Measurements from ENCODE around the gene SHCBP1.

DNA sequence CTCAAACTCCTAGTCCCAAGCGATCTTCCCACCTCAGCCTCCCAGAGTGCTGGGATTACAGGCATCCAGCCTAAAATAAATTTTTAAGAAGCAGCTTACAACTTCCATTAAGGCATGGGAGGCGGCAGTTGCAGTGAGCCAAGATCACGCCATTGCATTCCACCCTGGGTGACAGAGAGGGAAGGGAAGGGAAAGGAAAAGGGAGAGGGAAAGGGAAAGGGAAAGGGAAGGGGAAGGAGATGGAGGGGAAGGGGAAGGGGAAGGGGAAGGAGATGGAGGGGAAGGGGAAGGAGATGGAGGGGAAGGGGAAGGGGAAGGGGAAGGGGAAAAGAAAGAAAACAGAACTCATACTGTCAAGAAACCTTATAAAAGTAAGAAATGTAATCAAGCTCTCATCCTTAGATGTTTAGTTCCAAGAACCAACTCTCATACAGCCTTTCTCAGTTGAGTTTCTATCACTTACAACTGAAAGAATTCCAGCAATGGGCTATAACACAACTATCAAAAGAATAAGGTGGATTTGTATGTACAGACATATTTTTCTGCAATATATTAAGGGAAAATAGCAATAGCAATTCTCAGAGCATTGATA is 43.1 kb downstream of the SHCBP1 start:
- TF ChIP-seq, protein P1, sequence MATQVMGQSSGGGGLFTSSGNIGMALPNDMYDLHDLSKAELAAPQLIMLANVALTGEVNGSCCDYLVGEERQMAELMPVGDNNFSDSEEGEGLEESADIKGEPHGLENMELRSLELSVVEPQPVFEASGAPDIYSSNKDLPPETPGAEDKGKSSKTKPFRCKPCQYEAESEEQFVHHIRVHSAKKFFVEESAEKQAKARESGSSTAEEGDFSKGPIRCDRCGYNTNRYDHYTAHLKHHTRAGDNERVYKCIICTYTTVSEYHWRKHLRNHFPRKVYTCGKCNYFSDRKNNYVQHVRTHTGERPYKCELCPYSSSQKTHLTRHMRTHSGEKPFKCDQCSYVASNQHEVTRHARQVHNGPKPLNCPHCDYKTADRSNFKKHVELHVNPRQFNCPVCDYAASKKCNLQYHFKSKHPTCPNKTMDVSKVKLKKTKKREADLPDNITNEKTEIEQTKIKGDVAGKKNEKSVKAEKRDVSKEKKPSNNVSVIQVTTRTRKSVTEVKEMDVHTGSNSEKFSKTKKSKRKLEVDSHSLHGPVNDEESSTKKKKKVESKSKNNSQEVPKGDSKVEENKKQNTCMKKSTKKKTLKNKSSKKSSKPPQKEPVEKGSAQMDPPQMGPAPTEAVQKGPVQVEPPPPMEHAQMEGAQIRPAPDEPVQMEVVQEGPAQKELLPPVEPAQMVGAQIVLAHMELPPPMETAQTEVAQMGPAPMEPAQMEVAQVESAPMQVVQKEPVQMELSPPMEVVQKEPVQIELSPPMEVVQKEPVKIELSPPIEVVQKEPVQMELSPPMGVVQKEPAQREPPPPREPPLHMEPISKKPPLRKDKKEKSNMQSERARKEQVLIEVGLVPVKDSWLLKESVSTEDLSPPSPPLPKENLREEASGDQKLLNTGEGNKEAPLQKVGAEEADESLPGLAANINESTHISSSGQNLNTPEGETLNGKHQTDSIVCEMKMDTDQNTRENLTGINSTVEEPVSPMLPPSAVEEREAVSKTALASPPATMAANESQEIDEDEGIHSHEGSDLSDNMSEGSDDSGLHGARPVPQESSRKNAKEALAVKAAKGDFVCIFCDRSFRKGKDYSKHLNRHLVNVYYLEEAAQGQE (IDR thresholded peaks at IDR 0.05; ENCODE audit: insufficient read depth in 1 of 2, low read depth in 2 of 2, low read length in 1 of 2), result no peak
- TF ChIP-seq, protein P2, sequence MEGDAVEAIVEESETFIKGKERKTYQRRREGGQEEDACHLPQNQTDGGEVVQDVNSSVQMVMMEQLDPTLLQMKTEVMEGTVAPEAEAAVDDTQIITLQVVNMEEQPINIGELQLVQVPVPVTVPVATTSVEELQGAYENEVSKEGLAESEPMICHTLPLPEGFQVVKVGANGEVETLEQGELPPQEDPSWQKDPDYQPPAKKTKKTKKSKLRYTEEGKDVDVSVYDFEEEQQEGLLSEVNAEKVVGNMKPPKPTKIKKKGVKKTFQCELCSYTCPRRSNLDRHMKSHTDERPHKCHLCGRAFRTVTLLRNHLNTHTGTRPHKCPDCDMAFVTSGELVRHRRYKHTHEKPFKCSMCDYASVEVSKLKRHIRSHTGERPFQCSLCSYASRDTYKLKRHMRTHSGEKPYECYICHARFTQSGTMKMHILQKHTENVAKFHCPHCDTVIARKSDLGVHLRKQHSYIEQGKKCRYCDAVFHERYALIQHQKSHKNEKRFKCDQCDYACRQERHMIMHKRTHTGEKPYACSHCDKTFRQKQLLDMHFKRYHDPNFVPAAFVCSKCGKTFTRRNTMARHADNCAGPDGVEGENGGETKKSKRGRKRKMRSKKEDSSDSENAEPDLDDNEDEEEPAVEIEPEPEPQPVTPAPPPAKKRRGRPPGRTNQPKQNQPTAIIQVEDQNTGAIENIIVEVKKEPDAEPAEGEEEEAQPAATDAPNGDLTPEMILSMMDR (IDR thresholded peaks at IDR 0.05), result no peak
- TF ChIP-seq POLR2AphosphoS5 (IDR thresholded peaks at IDR 0.05; ENCODE audit: low read depth, low read length), result no peak
- TF ChIP-seq TCF7L2 (IDR thresholded peaks at IDR 0.05; ENCODE audit: low read depth, low read length), result no peak

All from Panc1 (cell line).